ENCODE data around the gene CDKAL1. TPM values are rescaled to one million over a fixed set of nuclear protein-coding genes. Genes with fewer than 3 reads are reported as not detected.
A peak's percentile ranks its signal among the peaks of the same experiment; 100 is the strongest.

Gene CDKAL1
- total and polyA plus RNA-seq, 2 experiments from 2014 or later, result 12.2 to 13.7 TPM

DNA sequence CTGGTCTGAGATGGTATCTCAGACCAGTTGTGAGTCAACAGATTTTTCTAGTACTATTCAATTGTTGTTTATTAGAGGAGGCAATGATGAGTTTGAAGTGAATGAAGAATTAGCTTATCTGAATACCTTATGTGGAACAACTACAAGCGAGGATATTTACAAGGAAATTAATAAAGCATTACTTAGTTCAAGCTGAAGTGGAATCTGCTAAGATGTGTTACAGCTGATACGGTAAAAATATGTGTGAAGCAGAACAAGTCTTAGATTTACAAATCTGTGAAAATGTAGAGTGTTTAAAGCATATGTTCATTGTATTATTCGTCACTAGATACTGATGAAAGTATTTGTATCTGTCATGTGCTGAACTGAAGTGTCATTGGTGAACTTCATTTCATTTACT, 272.4 kb downstream of the CDKAL1 start:
- Histone ChIP-seq H3K27me3 (no peaks in the 10 kb centered on the region), H3K27ac (no peak overlapping the region), H3K9me3 (ENCODE audit: low read depth) (no peaks in the 10 kb centered on the region), H3K4me1 (ENCODE audit: low read depth) (peaks cover 14% of the 10 kb centered on the region), H3K4me3 (no peak overlapping the region), H3K36me3 (no peaks in the 10 kb centered on the region)
- TF ChIP-seq, protein P1, sequence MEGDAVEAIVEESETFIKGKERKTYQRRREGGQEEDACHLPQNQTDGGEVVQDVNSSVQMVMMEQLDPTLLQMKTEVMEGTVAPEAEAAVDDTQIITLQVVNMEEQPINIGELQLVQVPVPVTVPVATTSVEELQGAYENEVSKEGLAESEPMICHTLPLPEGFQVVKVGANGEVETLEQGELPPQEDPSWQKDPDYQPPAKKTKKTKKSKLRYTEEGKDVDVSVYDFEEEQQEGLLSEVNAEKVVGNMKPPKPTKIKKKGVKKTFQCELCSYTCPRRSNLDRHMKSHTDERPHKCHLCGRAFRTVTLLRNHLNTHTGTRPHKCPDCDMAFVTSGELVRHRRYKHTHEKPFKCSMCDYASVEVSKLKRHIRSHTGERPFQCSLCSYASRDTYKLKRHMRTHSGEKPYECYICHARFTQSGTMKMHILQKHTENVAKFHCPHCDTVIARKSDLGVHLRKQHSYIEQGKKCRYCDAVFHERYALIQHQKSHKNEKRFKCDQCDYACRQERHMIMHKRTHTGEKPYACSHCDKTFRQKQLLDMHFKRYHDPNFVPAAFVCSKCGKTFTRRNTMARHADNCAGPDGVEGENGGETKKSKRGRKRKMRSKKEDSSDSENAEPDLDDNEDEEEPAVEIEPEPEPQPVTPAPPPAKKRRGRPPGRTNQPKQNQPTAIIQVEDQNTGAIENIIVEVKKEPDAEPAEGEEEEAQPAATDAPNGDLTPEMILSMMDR (IDR thresholded peaks at IDR 0.05; ENCODE audit: low read depth, low read length), result no peak
- no peak for DNase-seq (ENCODE audit: low read depth in 1 of 2, low spot score in 1 of 2)

DNA sequence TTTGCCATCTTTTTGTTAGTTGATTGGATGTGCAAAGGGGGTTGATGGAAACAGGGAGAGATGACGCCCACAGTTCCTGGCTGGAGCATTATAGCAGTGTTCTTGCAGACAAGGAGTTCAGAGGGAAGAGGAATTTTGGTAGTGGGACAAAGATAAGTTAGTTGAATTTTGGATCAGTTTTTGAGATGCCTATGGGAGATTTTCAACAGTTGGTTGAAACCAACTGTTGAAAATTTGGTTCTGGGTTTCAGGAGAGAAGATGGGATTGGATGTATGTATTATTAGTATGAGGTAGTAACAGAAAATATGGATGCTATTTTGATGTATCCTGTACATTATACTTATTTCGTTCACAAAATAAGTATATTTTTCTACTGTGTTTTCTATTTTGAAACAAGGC, 274.2 kb downstream of the CDKAL1 start:
- Histone ChIP-seq H3K27ac (no peak overlapping the region), H3K4me1 (ENCODE audit: low read depth) (peaks cover 19% of the 10 kb centered on the region), H3K4me3 (no peak overlapping the region), H3K36me3 (no peaks in the 10 kb centered on the region), H3K27me3 (no peaks in the 10 kb centered on the region), H3K9me3 (ENCODE audit: low read depth) (no peaks in the 10 kb centered on the region)
- TF ChIP-seq, protein P1 (IDR thresholded peaks at IDR 0.05; ENCODE audit: low read depth, low read length), result no peak
- no peak for DNase-seq (ENCODE audit: low read depth in 1 of 2, low spot score in 1 of 2)

DNA sequence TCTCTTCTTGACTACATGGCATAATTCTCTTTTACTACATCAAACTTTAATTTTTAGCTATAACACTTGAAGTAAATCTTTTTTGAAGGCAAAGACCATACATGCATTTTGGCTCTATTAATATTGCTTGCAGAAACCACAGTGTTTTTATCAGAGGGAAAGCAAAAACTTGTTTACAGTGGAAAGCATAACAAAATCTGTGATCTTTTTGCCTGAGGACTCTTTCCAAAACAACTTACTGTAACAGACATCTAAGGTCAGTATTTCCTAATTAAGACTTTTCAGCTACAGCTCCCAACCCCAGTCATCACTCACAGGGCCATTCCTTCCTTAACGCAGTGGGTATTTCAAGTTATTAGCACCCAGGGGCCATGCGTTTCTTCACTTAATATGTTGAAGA, 274.7 kb downstream of the CDKAL1 start:
- TF ChIP-seq, protein P1 (IDR thresholded peaks at IDR 0.05; ENCODE audit: low read depth, low read length), result no peak
- DNase-seq (ENCODE audit: low read depth in 1 of 2, low spot score in 1 of 2), result no peak
- Histone ChIP-seq H3K27me3 (no peaks in the 10 kb centered on the region), H3K4me3 (no peak overlapping the region), H3K9me3 (ENCODE audit: low read depth) (no peaks in the 10 kb centered on the region), H3K4me1 (ENCODE audit: low read depth) (peaks cover 19% of the 10 kb centered on the region), H3K27ac (no peak overlapping the region), H3K36me3 (no peaks in the 10 kb centered on the region)

DNA sequence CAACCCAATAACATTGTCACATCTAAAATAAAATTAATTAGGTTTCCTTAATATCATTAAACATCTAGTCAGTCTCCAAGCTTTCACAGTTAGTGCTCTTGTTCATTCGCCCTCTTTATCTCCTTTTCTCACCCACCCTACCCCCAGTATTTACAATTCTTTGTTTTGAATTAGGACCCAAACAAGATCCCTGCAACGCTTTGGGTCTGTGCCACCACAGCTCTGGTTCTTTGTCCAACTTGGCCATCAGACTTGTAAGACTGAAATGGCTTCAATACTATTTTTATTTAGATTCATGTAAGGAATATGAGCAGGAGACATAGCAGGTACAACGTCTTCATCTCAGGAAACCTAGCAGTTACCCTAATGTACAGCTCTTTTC, 276.5 kb downstream of the CDKAL1 start:
- H3K36me3 ChIP-seq, result no peaks in the 10 kb centered on the region
- DNase-seq (ENCODE audit: low read depth in 1 of 2, low spot score in 1 of 2), result peak in 1 of 2 donors; percentile 32
- no peaks in the 10 kb centered on the region for H3K9me3 ChIP-seq (ENCODE audit: low read depth)
- H3K4me3 ChIP-seq, result no peak overlapping the region
- peaks cover 19% of the 10 kb centered on the region for H3K4me1 ChIP-seq (ENCODE audit: low read depth)
- peak overlapping the region; percentile 70 for H3K27ac ChIP-seq
- no peaks in the 10 kb centered on the region for H3K27me3 ChIP-seq
- TF ChIP-seq, protein P1 (IDR thresholded peaks at IDR 0.05; ENCODE audit: low read depth, low read length), result no peak

DNA sequence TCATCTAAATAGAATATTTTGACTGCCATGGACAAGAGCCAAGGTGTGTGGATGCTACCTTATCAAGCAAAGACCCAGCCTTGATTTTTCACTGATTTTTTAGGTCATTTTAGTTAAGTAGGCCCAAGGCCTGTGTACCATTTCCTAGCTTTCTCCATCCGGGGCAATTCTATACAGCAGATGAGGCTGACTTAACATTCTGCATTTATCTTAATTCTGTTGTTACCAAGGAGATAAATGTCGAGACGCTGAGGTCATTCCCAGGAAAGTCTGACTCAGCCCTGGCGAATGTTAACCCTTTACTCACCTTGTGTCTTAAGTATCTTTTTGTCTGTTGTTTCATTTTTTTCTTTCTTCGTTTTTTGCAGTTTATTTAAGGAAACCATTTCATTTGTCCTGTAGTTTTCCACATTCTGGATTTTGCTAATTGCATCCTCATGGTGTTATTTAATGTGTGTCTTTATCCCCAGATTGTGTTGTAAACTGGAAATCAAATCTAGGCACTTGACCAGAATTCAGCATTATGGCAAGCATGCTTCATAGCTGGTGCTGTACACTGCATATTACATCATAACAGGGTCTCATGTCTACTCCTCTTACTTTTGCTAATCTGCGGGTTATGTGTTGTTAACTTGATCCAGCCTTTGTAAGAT, 277.0 kb downstream of the CDKAL1 start:
- no peaks in the 10 kb centered on the region for H3K9me3 ChIP-seq (ENCODE audit: low read depth)
- TF ChIP-seq, protein P1 (IDR thresholded peaks at IDR 0.05; ENCODE audit: low read depth, low read length), result no peak
- peak; percentile 66 to 99 for DNase-seq (ENCODE audit: low read depth in 1 of 2, low spot score in 1 of 2)
- no peak overlapping the region for H3K4me3 ChIP-seq
- H3K27ac ChIP-seq, result peak overlapping the region; percentile 70
- H3K36me3 ChIP-seq, result no peaks in the 10 kb centered on the region
- H3K4me1 ChIP-seq (ENCODE audit: low read depth), result peaks cover 19% of the 10 kb centered on the region
- H3K27me3 ChIP-seq, result no peaks in the 10 kb centered on the region

All from cardiac muscle cell (in vitro differentiated cells and primary cell).